Smooth muscle cell (in vitro differentiated cells): Measurements from ENCODE around the gene NEU1. TPM values are rescaled to one million over a fixed set of nuclear protein-coding genes. Genes with fewer than 3 reads are reported as not detected.
A peak's percentile ranks its signal among the peaks of the same experiment; 100 is the strongest.

ENCODE experiments used
- DNase-seq: peaks from one replicate; lab custom pipeline; 2025; ENCODE audit not compliant: unreplicated experiment; lab: John Stamatoyannopoulos, UW
- H2AFZ ChIP-seq: fragments of 200-600 bp; sonication (generic); 2 replicates; pipeline ENCODE4 v1.6.0; 2016; ENCODE audit warnings: antibody characterized with exemption, low read depth, mild to moderate bottlenecking
- H3F3A ChIP-seq: fragments of 200-600 bp; sonication (generic); 2 replicates; pipeline ENCODE4 v1.6.0; 2017; ENCODE audit warnings: antibody characterized with exemption, low read depth
- H3K27ac ChIP-seq: fragments of 200-600 bp; sonication (generic); 2 replicates; pipeline ENCODE4 v1.5.1; 2016; ENCODE audit warnings: low read depth, mild to moderate bottlenecking
- H3K27me3 ChIP-seq: fragments of 200-600 bp; sonication (generic); 2 replicates; pipeline ENCODE4 v1.6.1; 2016; ENCODE audit warnings: low read depth, mild to moderate bottlenecking
- H3K36me3 ChIP-seq: fragments of 200-600 bp; sonication (generic); 2 replicates; pipeline ENCODE4 v1.5.1; 2016; ENCODE audit warnings: low read depth
- H3K4me1 ChIP-seq: fragments of 200-600 bp; sonication (generic); 2 replicates; pipeline ENCODE4 v1.5.1; 2016; ENCODE audit warnings: low read depth
- H3K4me2 ChIP-seq: fragments of 200-600 bp; sonication (generic); 2 replicates; pipeline ENCODE4 v1.6.0; 2016; ENCODE audit warnings: mild to moderate bottlenecking
- H3K4me3 ChIP-seq: fragments of 200-600 bp; sonication (generic); 2 replicates; pipeline ENCODE4 v1.5.1; 2016; ENCODE audit warnings: mild to moderate bottlenecking
- H3K79me2 ChIP-seq: fragments of 200-600 bp; sonication (generic); 2 replicates; pipeline ENCODE4 v1.6.0; 2016; ENCODE audit warnings: low read depth, mild to moderate bottlenecking
- H3K9ac ChIP-seq: fragments of 200-600 bp; sonication (generic); 2 replicates; pipeline ENCODE4 v1.6.0; 2016; ENCODE audit warnings: low read depth
- H3K9me3 ChIP-seq: fragments of 200-600 bp; sonication (generic); replicated peaks from 2 replicates; pipeline ENCODE4 v1.5.1; 2016; ENCODE audit warnings: low read depth
- H4K20me1 ChIP-seq: fragments of 200-600 bp; sonication (generic); 2 replicates; pipeline ENCODE4 v1.6.0; 2016; ENCODE audit warnings: low read depth
- CTCF ChIP-seq: fragments of 200-600 bp; sonication (generic); IDR thresholded peaks from 2 replicates; pipeline ENCODE4 v1.5.1; 2017; ENCODE audit warnings: borderline replicate concordance, mild to moderate bottlenecking, antibody characterized with exemption; ENCODE audit not compliant: insufficient read depth, poor library complexity, severe bottlenecking
- WGBS: methylation state at CpG from one replicate; pipeline ENCODE4 v1.1.7; 2016; ENCODE audit warnings: low lambda C conversion rate; 5-methylcytosine and 5-hydroxymethylcytosine counted together
- polyA plus RNA-seq: library from polyadenylated mRNA; unstranded; fragments of >200 nt; fragmentation: Nextera tagmentation; extraction: Ambion mirVana; gene quantifications from 2 replicates; pipeline ENCODE4 v1.2.1, GENCODE V29; 2016
- total RNA-seq: library from RNA; depleted of rRNA; stranded (reverse); fragments of >200 nt; gene quantifications from 2 replicates; pipeline ENCODE4 v1.2.3, GENCODE V29; 2014

NEU1 gene
- total and polyA plus RNA-seq, 2 experiments from 2014 or later: 47.5 to 52.7 TPM

DNA sequence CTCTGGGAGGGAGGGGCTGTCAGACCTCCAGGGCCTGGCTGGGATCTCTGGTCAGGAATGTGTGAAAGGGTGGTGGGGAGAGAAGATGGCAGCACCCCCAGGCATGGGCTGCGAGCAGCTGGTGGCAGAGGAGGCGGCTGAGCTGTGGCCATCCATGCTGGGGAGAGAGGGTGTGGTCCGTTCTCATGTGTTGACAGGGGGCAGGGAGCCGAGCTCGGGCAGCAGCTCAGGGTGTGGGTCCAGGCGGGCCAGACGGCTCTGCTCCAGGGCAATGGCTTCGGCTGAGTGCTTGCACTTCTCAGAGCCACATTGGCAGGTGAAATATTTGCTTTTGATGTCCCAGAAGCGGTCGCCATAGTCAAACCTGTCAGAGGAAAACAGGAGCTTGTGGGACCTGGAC is 17.3 kb upstream of the NEU1 start:
- H3K79me2 ChIP-seq: no peaks in the 10 kb centered on the region
- TF ChIP-seq CTCF: no peak
- H3K9me3 ChIP-seq: no peaks in the 10 kb centered on the region
- H4K20me1 ChIP-seq: no peaks in the 10 kb centered on the region
- H2AFZ ChIP-seq: no peak overlapping the region
- WGBS: 91% methylated on average over 10 of the region's 10 CpGs
- H3K4me3 ChIP-seq: no peak overlapping the region
- H3K4me1 ChIP-seq: no peaks in the 10 kb centered on the region
- H3K27ac ChIP-seq: no peak overlapping the region
- no peaks in the 10 kb centered on the region for H3F3A ChIP-seq
- no peaks in the 10 kb centered on the region for H3K27me3 ChIP-seq
- DNase-seq: no peak
- H3K4me2 ChIP-seq: no peak overlapping the region
- H3K36me3 ChIP-seq: no peaks in the 10 kb centered on the region
- H3K9ac ChIP-seq: no peak overlapping the region

- Histone ChIP-seq H3K9ac (no peak overlapping the region), H3K4me3 (no peak overlapping the region), H3K79me2 (no peaks in the 10 kb centered on the region), H3K36me3 (no peaks in the 10 kb centered on the region), H3F3A (no peaks in the 10 kb centered on the region), H3K4me1 (no peaks in the 10 kb centered on the region), H3K27me3 (no peaks in the 10 kb centered on the region), H3K27ac (no peak overlapping the region), H4K20me1 (no peaks in the 10 kb centered on the region), H3K4me2 (no peak overlapping the region), H3K9me3 (no peaks in the 10 kb centered on the region), H2AFZ (no peak overlapping the region)
- WGBS: 87% methylated on average over 13 of the region's 13 CpGs
- no peak for TF ChIP-seq CTCF
- no peak for DNase-seq
Measured at GRCh38 chr6:31879143-31879542, 16.5 kb upstream of the NEU1 start.

DNA sequence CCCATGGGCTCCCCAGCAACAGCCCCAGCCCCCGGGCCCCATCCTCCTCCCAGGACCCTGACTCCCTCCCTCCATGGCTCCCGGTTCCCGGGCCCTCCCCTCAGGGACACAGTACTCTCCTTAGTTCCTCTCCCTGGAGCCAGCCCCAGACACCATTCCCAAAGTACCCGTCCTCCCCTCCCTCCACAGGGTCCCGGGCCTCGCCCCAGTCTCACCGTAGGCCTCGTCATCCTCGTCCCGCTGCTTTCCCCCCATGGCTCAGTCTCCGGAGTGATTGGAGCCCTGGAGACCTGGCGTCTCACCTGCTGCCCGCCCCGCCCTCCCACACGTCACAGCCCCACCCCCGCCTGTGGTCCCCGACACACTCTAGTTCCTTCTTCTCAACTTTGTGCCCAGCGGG is 16.1 kb upstream of the NEU1 start, which contains the start of gene SLC44A4:
SLC44A4 (minus strand) TSS at position 272 of the 400 bp plus-strand sequence; CDS start at position 255, 17 bp downstream.
- no peaks in the 10 kb centered on the region for H3K27me3 ChIP-seq
- H3K4me3 ChIP-seq: peak within 1 kb of the TSS; percentile 30
- H3K36me3 ChIP-seq: no peaks in the 10 kb centered on the region
- 53% methylated on average over 12 of the region's 18 CpGs for WGBS
- TF ChIP-seq CTCF: no peak
- no peaks in the 10 kb centered on the region for H3F3A ChIP-seq
- H3K4me1 ChIP-seq: no peaks in the 10 kb centered on the region
- no peak within 1 kb of the TSS for H2AFZ ChIP-seq
- H4K20me1 ChIP-seq: no peaks in the 10 kb centered on the region
- no peak within 1 kb of the TSS for H3K9ac ChIP-seq
- no peak within 1 kb of the TSS for H3K4me2 ChIP-seq
- DNase-seq: no peak
- no peak within 1 kb of the TSS for H3K27ac ChIP-seq
- H3K9me3 ChIP-seq: no peaks in the 10 kb centered on the region
- H3K79me2 ChIP-seq: no peaks in the 10 kb centered on the region

- DNase-seq: no peak
- no peaks in the 10 kb centered on the region for H3K36me3 ChIP-seq
- no peak overlapping the region for H3K27ac ChIP-seq
- WGBS: 84% methylated on average over 3 of the region's 3 CpGs
- H3F3A ChIP-seq: no peaks in the 10 kb centered on the region
- no peaks in the 10 kb centered on the region for H3K9me3 ChIP-seq
- H3K27me3 ChIP-seq: no peaks in the 10 kb centered on the region
- H2AFZ ChIP-seq: no peak overlapping the region
- TF ChIP-seq CTCF: no peak
- no peak overlapping the region for H3K9ac ChIP-seq
- H3K4me3 ChIP-seq: peak overlapping the region; percentile 30
- H3K4me1 ChIP-seq: no peaks in the 10 kb centered on the region
- no peaks in the 10 kb centered on the region for H4K20me1 ChIP-seq
- no peaks in the 10 kb centered on the region for H3K79me2 ChIP-seq
- no peak overlapping the region for H3K4me2 ChIP-seq
Measured at GRCh38 chr6:31878222-31878621, 15.6 kb upstream of the NEU1 start.
